Measurements from ENCODE around the gene ZNF221.

- TF ChIP-seq REST (IDR thresholded peaks at IDR 0.05; ENCODE audit: unreplicated experiment) (no peak), EZH2phosphoT487 (IDR thresholded peaks at IDR 0.05; ENCODE audit: unreplicated experiment) (no peak), POLR2AphosphoS5 (IDR thresholded peaks at IDR 0.05; ENCODE audit: low read depth) (peak; percentile 40; the same call in 1 of the 2 replicates), EZH2 (IDR thresholded peaks at IDR 0.05; ENCODE audit: low read depth, unreplicated experiment) (no peak), CREB1 (CRISPR knock-in tag; IDR thresholded peaks at IDR 0.05; ENCODE audit: low read depth) (peak; percentile 67)
- TF ChIP-seq, protein P1, sequence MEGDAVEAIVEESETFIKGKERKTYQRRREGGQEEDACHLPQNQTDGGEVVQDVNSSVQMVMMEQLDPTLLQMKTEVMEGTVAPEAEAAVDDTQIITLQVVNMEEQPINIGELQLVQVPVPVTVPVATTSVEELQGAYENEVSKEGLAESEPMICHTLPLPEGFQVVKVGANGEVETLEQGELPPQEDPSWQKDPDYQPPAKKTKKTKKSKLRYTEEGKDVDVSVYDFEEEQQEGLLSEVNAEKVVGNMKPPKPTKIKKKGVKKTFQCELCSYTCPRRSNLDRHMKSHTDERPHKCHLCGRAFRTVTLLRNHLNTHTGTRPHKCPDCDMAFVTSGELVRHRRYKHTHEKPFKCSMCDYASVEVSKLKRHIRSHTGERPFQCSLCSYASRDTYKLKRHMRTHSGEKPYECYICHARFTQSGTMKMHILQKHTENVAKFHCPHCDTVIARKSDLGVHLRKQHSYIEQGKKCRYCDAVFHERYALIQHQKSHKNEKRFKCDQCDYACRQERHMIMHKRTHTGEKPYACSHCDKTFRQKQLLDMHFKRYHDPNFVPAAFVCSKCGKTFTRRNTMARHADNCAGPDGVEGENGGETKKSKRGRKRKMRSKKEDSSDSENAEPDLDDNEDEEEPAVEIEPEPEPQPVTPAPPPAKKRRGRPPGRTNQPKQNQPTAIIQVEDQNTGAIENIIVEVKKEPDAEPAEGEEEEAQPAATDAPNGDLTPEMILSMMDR (conservative IDR thresholded peaks at IDR 0.05; ENCODE audit: low read depth in 2 of 2) = no peak
Observed at GRCh38 chr19:43983912-43984686, 33.1 kb downstream of the ZNF221 start, which contains the start of gene ZNF155.

All from GM23338 (cell line).